ENCODE measurements around the gene C2. TPM values are rescaled to one million over a fixed set of nuclear protein-coding genes. Genes with fewer than 3 reads are reported as not detected.

Gene C2
- total and polyA plus RNA-seq, 3 donors from 2014 or later: 5.1 to 24.8 (median 6.3) TPM

DNA sequence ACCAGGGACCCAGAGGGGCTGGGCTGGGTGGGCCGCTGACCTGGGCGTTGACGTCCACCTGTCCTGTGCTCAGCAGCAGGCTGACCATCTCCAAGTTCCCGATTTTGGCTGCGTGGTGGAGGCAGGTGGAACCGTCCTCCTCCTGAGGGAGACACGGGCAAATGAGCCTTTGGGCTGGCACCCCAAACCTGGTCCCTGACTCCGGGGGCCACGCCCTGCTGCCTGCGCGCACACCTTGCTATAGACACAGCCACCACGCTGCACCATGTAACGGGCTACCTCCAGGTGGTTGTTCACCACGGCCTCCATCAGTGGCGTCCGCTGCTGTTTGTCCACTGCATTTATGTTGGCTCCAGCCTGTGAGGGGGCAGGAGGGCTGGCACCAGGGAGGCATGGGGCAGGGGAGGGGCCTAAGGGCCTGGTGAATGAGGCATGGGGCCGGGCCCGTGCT, 41.0 kb upstream of the C2 start:
- no peaks in the 10 kb centered on the region for H3K9me3 ChIP-seq
- no peak for DNase-seq
- H3K36me3 ChIP-seq (ENCODE audit: low read depth, missing control alignments): no peaks in the 10 kb centered on the region
- WGBS, 2 donors: 89 to 98% methylated on average over 11 to 15 of the region's 18 CpGs
- no peaks in the 10 kb centered on the region for H3K27me3 ChIP-seq
- TF ChIP-seq, protein P1, sequence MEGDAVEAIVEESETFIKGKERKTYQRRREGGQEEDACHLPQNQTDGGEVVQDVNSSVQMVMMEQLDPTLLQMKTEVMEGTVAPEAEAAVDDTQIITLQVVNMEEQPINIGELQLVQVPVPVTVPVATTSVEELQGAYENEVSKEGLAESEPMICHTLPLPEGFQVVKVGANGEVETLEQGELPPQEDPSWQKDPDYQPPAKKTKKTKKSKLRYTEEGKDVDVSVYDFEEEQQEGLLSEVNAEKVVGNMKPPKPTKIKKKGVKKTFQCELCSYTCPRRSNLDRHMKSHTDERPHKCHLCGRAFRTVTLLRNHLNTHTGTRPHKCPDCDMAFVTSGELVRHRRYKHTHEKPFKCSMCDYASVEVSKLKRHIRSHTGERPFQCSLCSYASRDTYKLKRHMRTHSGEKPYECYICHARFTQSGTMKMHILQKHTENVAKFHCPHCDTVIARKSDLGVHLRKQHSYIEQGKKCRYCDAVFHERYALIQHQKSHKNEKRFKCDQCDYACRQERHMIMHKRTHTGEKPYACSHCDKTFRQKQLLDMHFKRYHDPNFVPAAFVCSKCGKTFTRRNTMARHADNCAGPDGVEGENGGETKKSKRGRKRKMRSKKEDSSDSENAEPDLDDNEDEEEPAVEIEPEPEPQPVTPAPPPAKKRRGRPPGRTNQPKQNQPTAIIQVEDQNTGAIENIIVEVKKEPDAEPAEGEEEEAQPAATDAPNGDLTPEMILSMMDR (IDR thresholded peaks at IDR 0.05): no peak
- TF ChIP-seq POLR2A (IDR thresholded peaks at IDR 0.05): no peak
- no peaks in the 10 kb centered on the region for H3K4me1 ChIP-seq
- no peak overlapping the region for H3K4me3 ChIP-seq
- no peak overlapping the region for H3K27ac ChIP-seq
- intact Hi-C loops (cut with DNase I; ENCODE audit: low total_unique reads): no loop called here

GRCh38 chr6:31887173-31888007, 40.1 kb upstream of the C2 start:
- Histone ChIP-seq H3K36me3 (ENCODE audit: low read depth, missing control alignments) (no peaks in the 10 kb centered on the region), H3K27ac (no peak overlapping the region), H3K9me3 (no peaks in the 10 kb centered on the region), H3K4me1 (no peaks in the 10 kb centered on the region), H3K4me3 (no peak overlapping the region), H3K27me3 (no peaks in the 10 kb centered on the region)
- 73 to 91% methylated on average over 9 to 19 of the region's 19 CpGs for WGBS, 2 donors
- no peak for DNase-seq
- intact Hi-C loops (cut with DNase I; ENCODE audit: low total_unique reads): no loop called here
- TF ChIP-seq, protein P1 (IDR thresholded peaks at IDR 0.05): no peak
- no peak for TF ChIP-seq POLR2A (IDR thresholded peaks at IDR 0.05)

DNA sequence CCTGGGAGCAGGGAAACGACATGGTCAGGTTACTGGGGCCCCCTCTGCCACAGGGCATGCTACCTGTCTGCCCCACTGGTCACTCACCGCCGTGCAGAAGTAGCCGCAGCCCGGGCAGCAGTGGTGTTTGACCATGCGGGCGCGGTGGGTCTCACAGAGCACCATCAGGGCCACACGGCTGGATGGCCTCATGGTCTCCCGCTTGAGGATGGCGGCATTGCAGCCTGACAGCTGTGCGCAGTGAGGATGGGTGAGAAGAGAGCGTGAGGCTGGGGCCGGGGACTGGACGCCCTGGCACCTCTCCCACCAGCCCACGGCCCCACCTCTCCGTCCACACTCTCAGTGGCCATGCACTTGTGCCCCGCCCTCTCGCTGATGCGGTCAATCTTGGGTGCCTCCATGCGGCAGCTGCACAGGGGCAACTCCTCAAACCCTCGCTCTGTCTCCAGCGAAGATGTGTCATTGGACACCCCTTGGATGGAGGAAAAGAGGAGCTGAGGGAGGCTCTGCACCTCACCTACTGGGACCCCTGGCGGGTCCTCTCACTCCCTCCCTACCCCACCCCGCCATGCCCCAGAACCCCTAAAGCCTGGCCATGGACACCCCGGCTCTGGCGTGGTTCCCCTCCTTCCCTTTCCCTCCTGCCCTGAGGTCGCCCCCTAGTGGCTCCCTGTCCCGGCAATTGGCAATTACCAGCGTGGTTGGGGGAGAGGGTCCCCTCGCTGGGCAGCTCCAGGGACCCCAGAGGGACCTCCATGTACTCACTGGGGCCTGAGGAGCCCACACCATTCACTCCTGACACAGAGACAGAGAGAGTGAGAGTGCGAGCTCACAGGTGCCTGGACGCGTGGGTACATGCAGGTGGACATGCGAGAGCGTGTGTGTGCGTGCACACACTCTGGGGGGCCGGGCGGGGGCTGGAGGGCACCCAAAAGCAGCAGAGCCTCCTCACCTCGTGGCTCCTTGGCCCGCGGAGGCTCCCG, 39.0 kb upstream of the C2 start:
- Histone ChIP-seq H3K4me3 (no peak overlapping the region), H3K27me3 (no peaks in the 10 kb centered on the region), H3K36me3 (ENCODE audit: low read depth, missing control alignments) (no peaks in the 10 kb centered on the region), H3K27ac (no peak overlapping the region), H3K9me3 (no peaks in the 10 kb centered on the region), H3K4me1 (no peaks in the 10 kb centered on the region)
- no peak for DNase-seq
- intact Hi-C loops (cut with DNase I; ENCODE audit: low total_unique reads): no loop called here
- TF ChIP-seq POLR2A (IDR thresholded peaks at IDR 0.05): no peak
- TF ChIP-seq, protein P1 (IDR thresholded peaks at IDR 0.05): peak; percentile 21 to 68 (median 47)
- 81 to 82% methylated on average over 13 to 39 of the region's 43 CpGs for WGBS, 2 donors

GRCh38 chr6:31889331-31889972, 38.1 kb upstream of the C2 start:
- DNase-seq: no peak

More at GRCh38 chr6:31889331-31889972, 38.1 kb upstream of the C2 start:
- no peaks in the 10 kb centered on the region for H3K4me1 ChIP-seq
- H3K27ac ChIP-seq: no peak overlapping the region
- H3K9me3 ChIP-seq: no peaks in the 10 kb centered on the region
- H3K27me3 ChIP-seq: no peaks in the 10 kb centered on the region
- intact Hi-C loops (cut with DNase I; ENCODE audit: low total_unique reads): no loop called here
- no peak overlapping the region for H3K4me3 ChIP-seq
- 86 to 92% methylated on average over 3 of the region's 3 CpGs for WGBS, 2 donors
- TF ChIP-seq, protein P1 (IDR thresholded peaks at IDR 0.05): no peak
- TF ChIP-seq POLR2A (IDR thresholded peaks at IDR 0.05): no peak
- H3K36me3 ChIP-seq (ENCODE audit: low read depth, missing control alignments): no peaks in the 10 kb centered on the region
